Cardiac fibroblast (primary cell): ENCODE results near the gene C10orf71.
A peak's percentile ranks its signal among the peaks of the same experiment; 100 is the strongest.

Experiments used
- DNase-seq, 2 donors: peaks; one replicate each; pipeline versions ENCODE4 v3.0.0 to v3.0.0-alpha.2; 2010; ENCODE audit warnings: low read depth in 2 of 2
- H3K4me3 ChIP-seq, 2 donors: replicated peaks in 1 of 2; 1 replicate in 1 of 2; 2 replicates in 1 of 2; pipeline ENCODE4 v1.5.1; 2011; ENCODE audit warnings: low read depth in 2 of 2, low read length in 2 of 2, mild to moderate bottlenecking in 2 of 2, moderate library complexity in 1 of 2
- TF ChIP-seq, protein P1 (sequence below): IDR thresholded peaks from one replicate; pipeline ENCODE4 v1.5.1; 2011; ENCODE audit warnings: low read depth, mild to moderate bottlenecking, low read length, inconsistent platforms

Gene C10orf71

DNA sequence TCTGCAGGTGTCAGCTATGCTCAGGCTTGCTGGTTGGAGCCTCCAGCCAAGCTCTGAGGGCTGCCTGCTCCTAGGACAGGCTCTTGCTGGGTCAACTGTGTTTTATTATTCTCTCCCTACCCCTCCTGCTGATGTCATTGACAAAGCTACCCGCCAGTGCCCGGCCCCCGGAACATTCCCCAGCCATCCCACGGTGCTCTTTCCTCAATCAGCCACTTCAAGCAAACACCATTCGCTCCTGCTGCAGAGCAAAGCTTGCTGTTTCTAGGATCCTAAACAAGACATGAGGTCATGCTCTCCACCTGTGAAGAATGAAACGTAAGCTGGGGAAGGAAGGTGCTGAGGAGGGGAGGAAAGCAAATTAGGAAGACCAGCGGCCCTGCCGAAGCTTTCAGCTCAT lies 2.1 kb upstream of the C10orf71 start:
- TF ChIP-seq, protein P1, sequence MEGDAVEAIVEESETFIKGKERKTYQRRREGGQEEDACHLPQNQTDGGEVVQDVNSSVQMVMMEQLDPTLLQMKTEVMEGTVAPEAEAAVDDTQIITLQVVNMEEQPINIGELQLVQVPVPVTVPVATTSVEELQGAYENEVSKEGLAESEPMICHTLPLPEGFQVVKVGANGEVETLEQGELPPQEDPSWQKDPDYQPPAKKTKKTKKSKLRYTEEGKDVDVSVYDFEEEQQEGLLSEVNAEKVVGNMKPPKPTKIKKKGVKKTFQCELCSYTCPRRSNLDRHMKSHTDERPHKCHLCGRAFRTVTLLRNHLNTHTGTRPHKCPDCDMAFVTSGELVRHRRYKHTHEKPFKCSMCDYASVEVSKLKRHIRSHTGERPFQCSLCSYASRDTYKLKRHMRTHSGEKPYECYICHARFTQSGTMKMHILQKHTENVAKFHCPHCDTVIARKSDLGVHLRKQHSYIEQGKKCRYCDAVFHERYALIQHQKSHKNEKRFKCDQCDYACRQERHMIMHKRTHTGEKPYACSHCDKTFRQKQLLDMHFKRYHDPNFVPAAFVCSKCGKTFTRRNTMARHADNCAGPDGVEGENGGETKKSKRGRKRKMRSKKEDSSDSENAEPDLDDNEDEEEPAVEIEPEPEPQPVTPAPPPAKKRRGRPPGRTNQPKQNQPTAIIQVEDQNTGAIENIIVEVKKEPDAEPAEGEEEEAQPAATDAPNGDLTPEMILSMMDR = no peak
- no peak overlapping the region for H3K4me3 ChIP-seq
- no peak for DNase-seq

DNA sequence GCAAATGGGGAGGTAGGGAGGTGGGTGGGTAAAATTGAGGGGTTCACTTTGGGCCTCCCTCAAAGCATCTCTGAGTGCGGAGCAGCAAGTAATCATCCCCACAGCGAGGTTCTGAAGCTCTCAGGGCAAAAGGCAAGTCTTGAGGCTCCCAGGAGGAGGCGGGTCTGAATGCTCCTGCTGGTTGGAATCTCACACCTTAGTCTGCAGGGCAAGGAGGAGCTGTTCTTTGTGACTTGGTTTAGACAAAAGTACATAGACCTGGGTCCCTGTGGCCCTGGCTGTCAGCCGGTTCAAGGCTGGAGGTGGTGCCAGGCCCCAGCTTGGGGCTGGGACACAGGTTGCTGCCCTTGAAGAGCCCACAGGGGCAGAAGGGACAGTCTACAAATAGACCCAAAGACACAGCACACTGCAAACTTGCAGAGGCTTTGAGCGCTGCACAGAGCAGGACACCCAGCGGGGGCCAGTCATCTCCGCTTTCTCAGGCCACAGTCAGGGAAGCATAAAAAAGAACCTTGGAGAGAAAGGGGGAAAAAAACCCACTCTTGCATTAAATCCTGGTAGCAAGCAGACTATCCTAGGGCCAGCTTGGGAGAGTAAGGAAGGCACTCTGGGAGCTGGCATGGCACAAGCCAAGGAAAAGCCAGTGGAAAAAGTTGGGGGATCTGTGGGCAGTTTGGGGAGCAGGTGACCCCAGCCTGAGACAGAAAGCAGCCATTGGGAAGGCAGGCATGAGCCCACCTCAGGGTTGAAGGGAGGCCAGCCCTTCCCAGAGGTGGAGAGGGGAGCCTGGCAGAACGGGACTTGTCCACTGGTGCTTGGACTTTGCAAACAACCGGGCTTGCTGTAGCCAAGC lies 926 bp upstream of the C10orf71 start:
- TF ChIP-seq, protein P1 = no peak
- H3K4me3 ChIP-seq = no peak overlapping the region

DNA sequence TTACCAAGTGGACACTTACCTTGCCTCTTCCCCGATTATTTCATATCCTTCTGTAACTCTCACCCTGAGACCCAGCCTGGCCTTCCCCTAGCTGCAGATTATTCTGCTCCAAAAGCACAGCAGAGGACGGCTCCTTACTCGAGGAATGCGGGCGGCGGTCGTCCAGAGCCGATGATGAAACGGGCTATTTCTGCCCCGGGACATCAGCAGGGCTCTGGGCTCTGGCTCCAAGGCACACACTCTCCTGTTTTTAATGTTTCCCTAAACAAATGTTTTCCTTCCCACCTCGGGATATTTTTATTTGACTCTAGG lies 343 bp upstream of the C10orf71 start:
- no peak overlapping the region for H3K4me3 ChIP-seq
- DNase-seq = peak; percentile 4 to 11
- TF ChIP-seq, protein P1 = no peak

More for the DNA sequence above, 926 bp upstream of the C10orf71 start:
- DNase-seq = no peak

DNA sequence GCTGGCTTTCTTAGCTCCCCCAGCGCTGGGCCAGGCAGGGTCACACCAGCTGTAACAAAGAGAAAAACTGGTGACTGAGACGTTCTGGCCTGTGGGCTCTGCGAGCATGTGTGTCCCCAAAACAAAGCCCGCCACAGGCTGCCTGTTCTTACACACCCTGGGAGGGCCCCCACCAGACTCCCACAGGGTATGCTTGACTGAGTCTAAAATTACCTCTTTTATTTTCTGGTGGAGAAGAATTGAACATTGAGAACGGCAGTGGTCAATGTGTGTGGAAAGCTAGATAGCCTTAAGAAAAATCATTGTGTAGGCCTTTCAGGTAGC lies 808 bp downstream of the C10orf71 start:
- TF ChIP-seq, protein P1 = no peak
- no peak overlapping the region for H3K4me3 ChIP-seq
- no peak for DNase-seq

DNA sequence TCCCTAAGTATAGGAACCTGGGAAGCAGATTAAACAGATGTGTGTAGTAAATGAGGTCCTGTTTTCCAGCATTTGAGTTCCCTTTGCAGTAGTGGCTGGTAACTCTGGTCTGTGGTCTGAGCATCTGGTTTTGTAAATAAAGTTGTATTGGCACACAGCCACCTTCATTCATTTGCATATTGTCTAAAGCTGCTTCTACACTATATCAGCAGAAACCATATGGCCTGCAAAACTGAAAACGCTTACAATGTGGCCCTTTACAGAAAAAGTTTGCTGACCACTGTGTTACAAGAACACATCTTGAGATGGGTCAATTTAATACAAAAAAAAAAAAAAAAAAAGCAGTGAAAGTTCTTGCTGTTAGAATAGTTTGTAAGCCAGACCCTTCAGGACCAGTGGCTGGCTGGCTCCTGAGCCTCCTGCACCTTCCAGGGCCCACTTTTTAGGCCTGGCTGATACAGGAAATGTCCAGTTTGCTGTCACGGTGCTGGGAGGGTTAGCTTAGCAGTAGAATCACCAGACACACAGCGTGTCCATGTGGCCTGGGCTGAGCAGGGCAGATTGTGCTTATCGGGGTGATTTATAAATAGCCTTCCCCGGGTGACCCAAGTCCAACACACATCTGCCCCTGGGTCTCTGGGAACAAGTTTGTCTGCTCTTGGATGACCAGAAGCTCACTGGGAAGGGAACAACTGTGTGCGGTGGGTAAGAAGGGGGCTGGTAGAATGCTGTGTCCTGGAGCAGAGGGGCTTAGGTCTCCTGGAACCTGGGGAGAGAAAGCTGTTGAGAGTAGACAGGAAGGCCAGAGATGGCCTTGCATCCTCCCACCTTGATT lies 1.4 kb downstream of the C10orf71 start:
- TF ChIP-seq, protein P1 = no peak
- DNase-seq = no peak
- no peak overlapping the region for H3K4me3 ChIP-seq

DNA sequence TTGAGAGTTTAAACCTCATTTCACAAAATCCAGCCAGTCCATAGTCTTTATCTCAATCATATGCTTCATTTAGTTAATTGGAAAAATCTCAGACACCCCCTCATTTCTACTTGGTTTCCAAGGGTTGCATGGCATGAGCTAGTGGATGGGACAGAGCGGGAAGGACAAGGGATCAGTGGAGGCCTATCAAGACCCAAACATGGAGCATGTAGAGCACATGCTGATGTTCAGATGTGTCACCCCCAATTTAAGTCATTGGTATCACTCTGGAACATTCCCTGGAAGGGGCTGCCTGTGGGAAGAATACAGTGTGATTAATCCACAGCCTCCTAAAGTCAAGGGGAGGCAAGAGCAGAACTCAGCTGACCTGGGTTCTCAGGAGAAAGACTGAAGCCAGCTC lies 2.3 kb downstream of the C10orf71 start:
- no peak for DNase-seq
- TF ChIP-seq, protein P1 = no peak
- no peak overlapping the region for H3K4me3 ChIP-seq
